HG03064 (cell line): ENCODE results near the gene CYGB.
A peak's percentile ranks its signal among the peaks of the same experiment; 100 is the strongest.

ENCODE experiments used
- ATAC-seq: cut with Tn5 transposase; IDR thresholded peaks from one replicate; pipeline ENCODE4 v1.9.1; 2021; ENCODE audit warnings: low read depth; ENCODE audit not compliant: unreplicated experiment

The CYGB gene

GRCh38 chr17:76487451-76488192, 49.9 kb downstream of the CYGB start:
- ATAC-seq: no peak

DNA sequence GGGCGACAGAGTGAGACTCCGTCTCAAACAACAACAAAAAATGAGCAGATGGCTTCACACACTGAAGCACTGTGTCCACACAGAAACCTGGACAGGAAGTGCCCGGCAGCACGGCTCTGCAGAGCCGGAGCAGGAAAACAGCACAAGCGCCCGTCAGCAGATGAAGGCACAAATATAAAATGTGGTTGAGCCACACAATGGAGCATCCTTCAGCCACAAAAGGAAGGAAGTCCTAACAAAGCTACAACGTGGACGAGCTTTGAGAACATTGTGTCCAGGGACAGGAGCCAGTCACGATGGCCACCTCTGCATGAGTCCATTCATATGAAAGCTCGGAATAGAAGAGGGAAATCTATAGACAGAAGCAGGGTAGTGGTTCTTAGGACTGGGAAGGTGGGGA, 51.9 kb downstream of the CYGB start:
- no peak for ATAC-seq

DNA sequence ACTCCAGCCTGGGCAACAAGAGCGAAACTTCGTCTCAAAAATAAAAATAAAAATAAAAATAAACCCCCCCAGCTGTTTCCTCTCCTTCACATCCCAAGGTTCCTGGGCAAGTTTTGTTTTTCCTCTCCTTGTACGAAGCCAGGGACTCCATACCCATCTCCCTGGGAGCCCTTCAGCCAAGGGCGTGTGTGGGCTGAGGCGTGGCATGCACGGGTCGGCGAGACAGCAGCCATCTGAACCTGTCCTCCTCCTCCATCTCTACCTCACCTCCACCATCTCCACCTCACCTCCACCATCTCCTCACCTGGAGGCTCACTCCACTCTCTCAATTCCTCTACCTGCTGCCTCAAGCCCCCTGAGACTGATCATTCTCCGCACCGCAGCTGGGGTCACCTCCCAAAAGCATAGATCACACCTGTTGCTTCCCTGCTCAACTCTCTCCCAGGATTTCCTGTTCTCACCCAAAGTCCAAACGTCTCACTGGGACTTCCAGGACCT, 53.2 kb downstream of the CYGB start:
- no peak for ATAC-seq

DNA sequence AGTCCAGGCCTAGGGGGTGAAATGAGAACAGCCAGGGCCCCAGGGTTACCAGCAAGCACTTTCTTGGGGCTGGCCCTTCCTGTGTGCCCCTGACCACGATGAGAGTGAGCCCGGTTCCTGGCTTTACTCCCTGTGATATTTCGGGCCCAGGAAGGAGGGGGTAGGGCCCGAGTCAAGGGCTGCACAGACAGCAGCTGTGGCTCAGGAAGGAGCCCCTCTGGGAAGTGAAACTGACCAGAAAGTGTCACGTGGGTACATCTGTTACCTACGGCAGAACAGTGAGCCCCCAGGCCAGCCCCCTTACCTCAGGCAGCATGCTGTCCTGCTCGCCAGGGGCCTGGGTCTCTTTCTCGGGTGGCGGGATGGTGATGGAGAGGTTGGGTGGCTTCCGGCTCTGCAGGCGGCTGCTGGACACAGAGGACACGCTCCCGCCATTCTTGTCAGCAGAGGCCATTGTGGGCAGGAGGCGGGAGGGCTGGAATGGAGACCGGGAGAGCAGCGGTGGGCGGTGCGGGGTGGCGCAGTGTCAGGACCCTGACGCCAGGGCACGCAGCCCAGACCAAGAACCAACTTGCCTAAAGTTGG, 56.3 kb downstream of the CYGB start:
- ATAC-seq: peak; percentile 49

DNA sequence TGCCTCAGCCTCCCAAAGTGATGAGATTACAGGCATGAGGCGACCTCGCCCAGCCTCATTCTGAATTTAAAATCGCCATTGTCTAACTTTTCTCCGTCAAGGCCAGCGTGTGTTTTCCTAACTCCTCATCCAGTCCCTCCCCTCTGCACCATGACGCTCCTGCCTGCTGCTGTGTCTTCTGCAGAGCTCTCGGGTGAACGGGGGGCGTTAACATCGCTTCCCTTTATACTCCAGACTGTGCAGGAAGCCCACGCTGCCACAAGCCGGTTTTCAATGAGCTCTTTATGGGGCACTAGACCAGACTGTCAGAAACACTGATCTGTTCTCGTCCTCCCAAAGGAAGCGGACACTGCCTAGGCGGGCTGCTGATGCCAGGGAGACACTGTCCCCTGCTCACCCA, 56.9 kb downstream of the CYGB start:
- no peak for ATAC-seq

DNA sequence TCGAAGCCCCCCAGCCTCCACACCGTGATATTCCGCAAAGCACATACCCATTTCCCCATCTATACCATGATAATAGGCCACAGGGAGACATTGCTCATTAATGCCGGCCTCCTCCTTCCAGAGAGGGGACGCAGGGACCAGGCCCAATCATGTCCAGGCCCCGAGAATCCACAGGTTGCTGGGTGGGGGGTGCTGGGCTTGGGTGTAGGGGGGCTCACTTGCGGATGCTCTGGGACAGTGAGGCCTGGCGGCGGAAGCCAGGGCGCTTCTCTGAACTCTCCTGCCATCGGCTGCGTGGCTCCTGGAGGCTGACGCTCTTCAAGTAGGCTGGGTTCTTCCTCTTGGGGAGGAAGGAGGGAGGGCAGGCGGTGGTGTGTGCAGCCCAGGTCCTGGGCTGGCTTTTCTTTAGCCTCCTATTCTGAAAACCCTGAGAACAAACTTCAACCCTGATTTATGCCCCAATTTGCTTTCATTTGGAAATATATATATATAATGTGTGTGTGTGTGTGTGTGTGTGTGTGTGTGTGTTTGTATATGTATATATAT, 57.9 kb downstream of the CYGB start:
- ATAC-seq: no peak

DNA sequence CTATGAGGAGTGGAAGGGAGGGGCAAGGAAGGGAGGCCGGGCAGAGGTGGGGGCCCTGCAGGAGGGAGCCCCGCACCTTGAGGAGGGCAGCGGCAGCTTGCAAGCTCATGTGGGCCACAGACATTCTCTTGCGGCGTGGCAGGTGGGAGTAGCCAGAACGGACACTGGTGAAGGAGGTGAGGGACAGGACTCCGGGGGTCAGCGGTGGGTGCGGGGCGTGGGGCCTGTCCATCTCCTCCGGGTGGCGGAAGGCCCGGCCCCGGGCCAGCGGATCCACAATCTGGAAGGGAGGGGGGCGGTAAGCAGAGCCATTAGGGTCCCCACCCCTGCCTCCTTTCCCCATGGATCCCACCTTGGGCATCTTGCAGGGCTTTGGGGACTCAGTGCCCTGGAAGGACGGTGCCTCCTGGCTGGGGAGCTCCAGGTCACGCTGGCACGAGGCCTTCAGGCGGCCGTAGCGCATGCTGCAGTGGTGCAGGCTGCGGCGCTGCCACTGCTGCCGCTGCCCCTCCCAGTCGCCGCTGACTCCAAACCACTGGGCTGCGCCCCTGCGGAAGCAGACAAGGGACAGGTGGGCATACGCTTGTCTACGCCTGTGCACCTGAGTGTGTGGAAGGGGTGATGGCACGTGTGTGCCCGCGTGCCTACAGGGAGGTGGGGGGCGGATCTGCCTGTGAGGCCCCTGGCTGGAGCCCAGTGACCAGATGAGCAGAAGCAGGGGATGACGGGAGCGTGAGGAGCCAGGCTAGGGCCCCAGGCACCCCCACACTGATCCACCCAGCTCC, 58.6 kb downstream of the CYGB start:
- no peak for ATAC-seq

GRCh38 chr17:76478097-76478496, 59.4 kb downstream of the CYGB start:
- ATAC-seq: no peak

DNA sequence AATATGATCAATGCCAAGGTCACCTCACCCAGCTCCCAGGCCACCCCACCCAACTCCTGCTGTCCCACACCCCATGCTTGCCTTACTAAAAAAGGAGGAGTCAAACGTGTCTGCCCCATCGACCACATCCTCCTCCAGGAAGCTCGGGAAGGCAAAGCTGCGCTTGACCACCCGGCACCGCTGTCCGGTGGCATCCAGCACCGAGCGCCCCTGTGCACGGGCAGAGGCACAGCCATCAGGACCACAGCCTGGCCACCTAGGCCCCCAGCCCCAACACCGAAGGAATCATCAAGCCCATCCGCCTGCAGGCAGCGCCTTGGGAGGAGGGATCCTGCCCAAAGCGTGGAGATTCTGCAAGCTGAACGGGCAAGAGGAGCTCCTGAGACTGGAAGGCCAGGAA, 59.9 kb downstream of the CYGB start:
- no peak for ATAC-seq
